Astrocyte of the cerebellum (primary cell): ENCODE measurements around the gene POU3F4.
A peak's percentile ranks its signal among the peaks of the same experiment; 100 is the strongest.

Experiments used
- DNase-seq: peaks from one replicate; pipeline ENCODE4 v3.0.0-alpha.2; 2011; ENCODE audit warnings: low read depth
- H3K4me3 ChIP-seq: 2 replicates; pipeline ENCODE4 v1.5.1; 2011; ENCODE audit warnings: mild to moderate bottlenecking, low read depth, low read length, moderate library complexity
- CTCF ChIP-seq: IDR thresholded peaks from 2 replicates; pipeline ENCODE4 v1.5.1; 2012; ENCODE audit warnings: low read length, low read depth, moderate library complexity, mild to moderate bottlenecking; ENCODE audit errors: missing control alignments
- in situ Hi-C: cut with HindIII; loops from 2 replicates; pipeline ENCODE4 v1.10.0; 2017; ENCODE audit warnings: low sequenced_read_pairs

POU3F4 gene

DNA sequence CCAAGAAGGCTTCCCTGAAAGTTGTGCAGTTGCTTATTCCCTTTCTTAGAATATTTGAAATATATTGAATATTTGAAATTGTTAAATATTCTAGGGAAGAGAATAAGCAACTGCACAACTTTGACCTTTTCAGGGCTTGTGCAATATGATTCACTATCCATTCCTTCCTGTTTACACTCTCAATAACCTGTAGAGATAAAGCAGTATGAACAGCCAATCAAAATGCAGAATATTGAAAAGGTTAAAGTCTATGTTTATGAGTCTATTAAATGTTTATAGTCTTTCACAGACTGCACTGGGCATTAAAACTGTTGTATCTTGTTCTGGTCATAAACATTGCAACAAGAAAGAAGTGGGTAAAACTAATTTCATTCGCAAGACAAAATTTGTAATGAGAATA is 13.8 kb downstream of the POU3F4 start:
- no peak overlapping the region for H3K4me3 ChIP-seq
- in situ Hi-C loops, result no loop called here
- no peak for TF ChIP-seq CTCF
- DNase-seq, result no peak

- in situ Hi-C loops, result no loop called here
- H3K4me3 ChIP-seq, result no peak overlapping the region
- DNase-seq, result no peak
- no peak for TF ChIP-seq CTCF
These were observed 21.9 kb downstream of the POU3F4 start for GRCh38 chrX:83529950-83530349.

- no peak for TF ChIP-seq CTCF
- in situ Hi-C loops, result no loop called here
- H3K4me3 ChIP-seq, result peak overlapping the region; percentile 32
- no peak for DNase-seq
These were observed 27.5 kb downstream of the POU3F4 start for GRCh38 chrX:83535417-83536196.
